Prostate gland (tissue), 2 donors: ENCODE results near the gene CD276.

Experiments used
- CTCF ChIP-seq, 4 experiments: fragments of 200-600 bp in 2 of 4; fragments of 450-650 bp in 2 of 4; sonication (generic) in 2 of 4; IDR thresholded peaks; 1 replicate in 3 of 4; 2 replicates in 1 of 4; pipeline ENCODE4 v1.5.1; 2016 to 2019; ENCODE audit warnings: antibody characterized with exemption in 4 of 4, mild to moderate bottlenecking in 2 of 4, moderate library complexity in 2 of 4
- POLR2A ChIP-seq: fragments of 450-650 bp; IDR thresholded peaks from one replicate; pipeline ENCODE4 v1.6.1; 2016; ENCODE audit warnings: antibody characterized with exemption, mild to moderate bottlenecking

GRCh38 chr15:73712107-73712506 lies 27.9 kb downstream of the CD276 start:
- TF ChIP-seq POLR2A: no peak
- TF ChIP-seq CTCF (IDR thresholded peaks at IDR 0.05): no peak
